Transverse colon (tissue), 4 donors: ENCODE results near the gene XRRA1.

Experiments used
- EP300 ChIP-seq: sonication (generic); formaldehyde crosslinking; IDR thresholded peaks from one replicate; pipeline ENCODE4 v1.6.1; 2017; ENCODE audit warnings: antibody characterized with exemption, low read depth
- POLR2A ChIP-seq: fragments of 450-650 bp; IDR thresholded peaks from one replicate; pipeline ENCODE4 v1.6.1; 2016; ENCODE audit warnings: antibody characterized with exemption, mild to moderate bottlenecking, moderate library complexity
- POLR2AphosphoS5 ChIP-seq, 3 donors: sonication (generic); formaldehyde crosslinking; IDR thresholded peaks; one replicate each; pipeline ENCODE4 v1.6.1; 2016; ENCODE audit warnings: antibody characterized with exemption in 3 of 3
- TF ChIP-seq, protein P1 (sequence below), 5 experiments: fragments of 200-600 bp in 3 of 5; fragments of 450-650 bp in 2 of 5; sonication (generic) in 3 of 5; IDR thresholded peaks; 1 replicate in 2 of 5; 2 replicates in 3 of 5; pipeline ENCODE4 v1.5.1; 2016 to 2017; ENCODE audit warnings: antibody characterized with exemption in 5 of 5, inconsistent platforms in 3 of 5, mild to moderate bottlenecking in 2 of 5, moderate library complexity in 1 of 5

DNA sequence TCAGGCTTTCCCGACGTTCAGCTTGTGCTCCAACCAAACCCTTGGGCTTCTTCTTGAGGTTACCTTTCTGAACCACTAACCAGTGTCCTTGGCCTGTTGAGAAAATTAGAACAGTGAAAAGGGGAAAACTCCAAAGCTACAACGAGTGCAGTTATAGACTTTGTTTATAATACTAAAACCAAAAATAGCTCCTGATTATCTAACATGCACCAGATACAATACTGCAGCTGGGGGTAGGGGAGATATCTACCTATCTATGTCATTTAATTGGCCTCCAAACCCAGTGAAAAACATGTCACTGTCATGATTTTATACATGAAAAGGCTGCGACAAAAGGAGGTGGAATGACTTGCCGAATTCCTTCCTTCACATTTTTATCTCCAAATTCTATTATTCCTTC is 11.9 kb downstream of the XRRA1 start:
- TF ChIP-seq, protein P1, sequence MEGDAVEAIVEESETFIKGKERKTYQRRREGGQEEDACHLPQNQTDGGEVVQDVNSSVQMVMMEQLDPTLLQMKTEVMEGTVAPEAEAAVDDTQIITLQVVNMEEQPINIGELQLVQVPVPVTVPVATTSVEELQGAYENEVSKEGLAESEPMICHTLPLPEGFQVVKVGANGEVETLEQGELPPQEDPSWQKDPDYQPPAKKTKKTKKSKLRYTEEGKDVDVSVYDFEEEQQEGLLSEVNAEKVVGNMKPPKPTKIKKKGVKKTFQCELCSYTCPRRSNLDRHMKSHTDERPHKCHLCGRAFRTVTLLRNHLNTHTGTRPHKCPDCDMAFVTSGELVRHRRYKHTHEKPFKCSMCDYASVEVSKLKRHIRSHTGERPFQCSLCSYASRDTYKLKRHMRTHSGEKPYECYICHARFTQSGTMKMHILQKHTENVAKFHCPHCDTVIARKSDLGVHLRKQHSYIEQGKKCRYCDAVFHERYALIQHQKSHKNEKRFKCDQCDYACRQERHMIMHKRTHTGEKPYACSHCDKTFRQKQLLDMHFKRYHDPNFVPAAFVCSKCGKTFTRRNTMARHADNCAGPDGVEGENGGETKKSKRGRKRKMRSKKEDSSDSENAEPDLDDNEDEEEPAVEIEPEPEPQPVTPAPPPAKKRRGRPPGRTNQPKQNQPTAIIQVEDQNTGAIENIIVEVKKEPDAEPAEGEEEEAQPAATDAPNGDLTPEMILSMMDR (IDR thresholded peaks at IDR 0.05), result no peak
- TF ChIP-seq POLR2A, result no peak
- no peak for TF ChIP-seq POLR2AphosphoS5 (IDR thresholded peaks at IDR 0.05)
- TF ChIP-seq EP300, result no peak
